OCI-M1 (cell line): ENCODE results near the gene DNAJC21.

Experiments used
- DNase-seq: peaks from one replicate; lab custom pipeline; 2025; lab: John Stamatoyannopoulos, UW

The DNAJC21 gene

GRCh38 chr5:34929134-34929719 lies at the start of gene DNAJC21:
Gene DNAJC21 (plus strand): TSS chr5:34929559. CDS start chr5:34929820, 261 bp downstream.
- DNase-seq = peak; percentile 98

GRCh38 chr5:34881246-34881645 lies 48.1 kb upstream of the DNAJC21 start:
- DNase-seq = peak; percentile 11

GRCh38 chr5:34886392-34887119 lies 42.8 kb upstream of the DNAJC21 start:
- DNase-seq = no peak

- no peak for DNase-seq
These were observed 40.0 kb upstream of the DNAJC21 start for GRCh38 chr5:34889394-34889793.

GRCh38 chr5:34891981-34892380 lies 37.4 kb upstream of the DNAJC21 start:
- DNase-seq = no peak

- no peak for DNase-seq
These were observed 36.9 kb upstream of the DNAJC21 start for GRCh38 chr5:34892414-34892813.

GRCh38 chr5:34894716-34895115 lies 34.6 kb upstream of the DNAJC21 start:
- no peak for DNase-seq

GRCh38 chr5:34895641-34896419 lies 33.5 kb upstream of the DNAJC21 start:
- DNase-seq = peak; percentile 60

GRCh38 chr5:34897646-34898045 lies 31.7 kb upstream of the DNAJC21 start:
- DNase-seq = no peak

- peak; percentile 84 for DNase-seq
These were observed 31.0 kb upstream of the DNAJC21 start for GRCh38 chr5:34898258-34898895.

GRCh38 chr5:34899066-34899465 lies 30.3 kb upstream of the DNAJC21 start:
- no peak for DNase-seq

- DNase-seq = no peak
These were observed 28.7 kb upstream of the DNAJC21 start for GRCh38 chr5:34900652-34901051.

- DNase-seq = peak; percentile 52
These were observed 26.1 kb upstream of the DNAJC21 start for GRCh38 chr5:34903260-34903659.

- no peak for DNase-seq
These were observed 23.8 kb upstream of the DNAJC21 start for GRCh38 chr5:34905564-34905963.

- DNase-seq = no peak
These were observed 16.3 kb upstream of the DNAJC21 start for GRCh38 chr5:34913072-34913471.

- peak; percentile 68 for DNase-seq
These were observed 14.7 kb upstream of the DNAJC21 start for GRCh38 chr5:34914671-34915138.

- DNase-seq = peak; percentile 98
These were observed 14.1 kb upstream of the DNAJC21 start, which contains the start of the genes BRIX1 and RAD1 for GRCh38 chr5:34915139-34915855. Gene BRIX1 (plus strand): TSS chr5:34915711. CDS start chr5:34915739, 28 bp downstream. Gene RAD1 (minus strand): TSS chr5:34915504. CDS start chr5:34914892, 612 bp downstream.

GRCh38 chr5:34915856-34916192 lies 13.5 kb upstream of the DNAJC21 start:
- DNase-seq = no peak

- DNase-seq = peak; percentile 35
These were observed 12.8 kb upstream of the DNAJC21 start for GRCh38 chr5:34916518-34916917.

GRCh38 chr5:34918025-34918424 lies 11.3 kb upstream of the DNAJC21 start:
- DNase-seq = no peak

- DNase-seq = peak; percentile 45
These were observed 10.3 kb upstream of the DNAJC21 start for GRCh38 chr5:34919077-34919476.
